Skeletal muscle satellite cell (primary cell): Measurements from ENCODE around the gene UPK1A.

ENCODE experiments used
- H3K27me3 ChIP-seq: 2 replicates; pipeline ENCODE4 v1.7.0; 2013; ENCODE audit warnings: low read length; ENCODE audit not compliant: control insufficient read depth, insufficient read depth
- H3K36me3 ChIP-seq: 2 replicates; pipeline ENCODE4 v1.7.0; 2013; ENCODE audit warnings: mild to moderate bottlenecking, control low read depth, low read length; ENCODE audit not compliant: insufficient read depth
- H3K4me1 ChIP-seq: 2 replicates; pipeline ENCODE4 v1.7.0; 2013; ENCODE audit warnings: low read length; ENCODE audit not compliant: control insufficient read depth, insufficient read depth
- H3K4me2 ChIP-seq: 2 replicates; pipeline ENCODE4 v1.7.0; 2013; ENCODE audit warnings: mild to moderate bottlenecking, low read length
- H3K4me3 ChIP-seq: 2 replicates; pipeline ENCODE4 v1.7.0; 2013; ENCODE audit warnings: low read length
- H3K9ac ChIP-seq: 2 replicates; pipeline ENCODE4 v1.7.0; 2013; ENCODE audit warnings: mild to moderate bottlenecking, low read depth, low read length, moderate library complexity
- H3K9me3 ChIP-seq: replicated peaks from 2 replicates; pipeline ENCODE4 v1.7.0; 2013; ENCODE audit warnings: mild to moderate bottlenecking, control low read depth, low read length

The UPK1A gene

DNA sequence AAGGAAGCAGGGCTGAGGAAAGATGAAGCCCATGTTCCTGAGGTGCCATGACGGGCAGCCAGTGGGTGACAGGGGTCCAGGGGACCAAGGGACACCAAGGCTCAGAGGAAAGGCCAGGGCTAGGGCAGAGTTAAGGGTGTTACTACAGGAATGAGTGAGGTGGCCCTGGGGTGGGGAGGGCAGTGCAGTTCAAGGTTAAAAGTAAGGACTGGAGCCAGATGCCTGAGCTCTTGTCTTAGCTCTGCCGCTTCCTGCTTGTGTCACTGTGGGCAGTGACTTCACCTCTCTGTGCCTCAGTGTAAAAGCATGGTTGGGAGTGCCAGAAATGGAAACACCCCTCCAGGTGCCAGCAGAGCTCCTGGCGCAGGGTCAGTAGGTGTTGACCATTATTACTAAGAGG, 29.7 kb upstream of the UPK1A start:
- no peak overlapping the region for H3K9ac ChIP-seq

DNA sequence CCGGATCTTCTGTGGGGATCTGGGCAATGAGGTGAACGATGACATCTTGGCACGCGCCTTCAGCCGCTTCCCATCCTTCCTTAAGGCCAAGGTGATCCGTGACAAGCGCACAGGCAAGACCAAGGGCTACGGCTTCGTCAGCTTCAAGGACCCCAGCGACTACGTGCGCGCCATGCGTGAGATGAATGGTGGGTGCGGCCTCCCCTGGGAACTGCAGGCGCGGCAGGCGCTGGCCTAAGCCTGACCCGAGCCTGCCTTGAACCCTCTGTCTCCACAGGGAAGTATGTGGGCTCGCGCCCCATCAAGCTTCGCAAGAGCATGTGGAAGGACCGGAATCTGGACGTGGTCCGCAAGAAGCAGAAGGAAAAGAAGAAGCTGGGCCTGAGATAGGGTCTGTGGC, 29.2 kb upstream of the UPK1A start:
- Histone ChIP-seq H3K4me2 (no peak overlapping the region), H3K36me3 (peaks cover 53% of the 10 kb centered on the region), H3K9ac (no peak overlapping the region)

More for the DNA sequence above, 29.7 kb upstream of the UPK1A start:
- H3K4me3 ChIP-seq = no peak overlapping the region
- H3K4me2 ChIP-seq = no peak overlapping the region
- H3K36me3 ChIP-seq = peaks cover 58% of the 10 kb centered on the region
- H3K9me3 ChIP-seq = no peaks in the 10 kb centered on the region
- peaks cover 3% of the 10 kb centered on the region for H3K4me1 ChIP-seq
- no peaks in the 10 kb centered on the region for H3K27me3 ChIP-seq

DNA sequence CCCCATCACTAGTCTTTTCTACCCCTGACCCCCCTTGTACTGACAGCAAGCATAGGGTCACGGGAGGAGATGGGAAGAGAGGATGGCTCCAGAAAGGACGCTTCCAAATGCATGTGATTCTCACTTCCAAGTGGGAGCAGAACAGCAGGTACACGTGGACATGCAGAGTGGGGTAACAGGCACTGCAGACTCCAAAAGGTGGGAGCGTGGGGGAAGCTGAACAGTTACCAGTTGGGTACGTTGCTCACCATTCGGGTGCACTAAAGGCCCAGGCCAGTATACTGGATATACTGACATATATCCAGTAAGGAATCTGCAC, 27.0 kb upstream of the UPK1A start:
- Histone ChIP-seq H3K4me1 (peaks cover 13% of the 10 kb centered on the region), H3K36me3 (peaks cover 32% of the 10 kb centered on the region), H3K4me2 (no peak overlapping the region), H3K9ac (no peak overlapping the region), H3K27me3 (no peaks in the 10 kb centered on the region), H3K9me3 (no peaks in the 10 kb centered on the region), H3K4me3 (no peak overlapping the region)

More for the DNA sequence above, 29.2 kb upstream of the UPK1A start:
- Histone ChIP-seq H3K4me3 (no peak overlapping the region), H3K4me1 (peaks cover 3% of the 10 kb centered on the region), H3K9me3 (no peaks in the 10 kb centered on the region), H3K27me3 (no peaks in the 10 kb centered on the region)

- H3K4me2 ChIP-seq = no peak overlapping the region
- H3K9me3 ChIP-seq = no peaks in the 10 kb centered on the region
- peaks cover 31% of the 10 kb centered on the region for H3K36me3 ChIP-seq
- peaks cover 15% of the 10 kb centered on the region for H3K4me1 ChIP-seq
- no peak overlapping the region for H3K4me3 ChIP-seq
- H3K27me3 ChIP-seq = no peaks in the 10 kb centered on the region
- H3K9ac ChIP-seq = no peak overlapping the region
Measured at GRCh38 chr19:35639863-35640262, 26.5 kb upstream of the UPK1A start.

DNA sequence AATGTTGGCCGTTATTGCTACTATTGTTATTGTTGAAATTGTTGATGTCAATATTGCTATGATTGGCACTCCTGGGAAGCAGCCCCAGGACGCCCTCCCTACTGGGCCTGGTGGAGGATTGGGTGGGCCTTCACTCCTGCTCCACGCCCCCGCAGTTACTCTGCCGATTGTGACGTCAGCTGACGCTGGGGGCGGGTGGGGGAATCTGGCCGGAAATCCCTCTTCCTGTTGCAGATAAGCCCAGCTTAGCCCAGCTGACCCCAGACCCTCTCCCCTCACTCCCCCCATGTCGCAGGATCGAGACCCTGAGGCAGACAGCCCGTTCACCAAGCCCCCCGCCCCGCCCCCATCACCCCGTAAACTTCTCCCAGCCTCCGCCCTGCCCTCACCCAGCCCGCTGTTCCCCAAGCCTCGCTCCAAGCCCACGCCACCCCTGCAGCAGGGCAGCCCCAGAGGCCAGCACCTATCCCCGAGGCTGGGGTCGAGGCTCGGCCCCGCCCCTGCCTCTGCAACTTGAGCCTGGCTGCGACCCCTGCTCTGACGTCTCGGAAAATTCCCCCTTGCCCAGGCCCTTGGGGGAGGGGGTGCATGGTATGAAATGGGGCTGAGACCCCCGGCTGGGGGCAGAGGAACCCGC, 24.7 kb upstream of the UPK1A start, which contains the start of gene ETV2:
Gene ETV2 (plus strand): TSS at position 231 of the 637 bp plus-strand sequence. CDS start 716 bp downstream, outside the sequence.
- no peak within 1 kb of the TSS for H3K9ac ChIP-seq
- H3K4me1 ChIP-seq = peaks cover 19% of the 10 kb centered on the region
- no peaks in the 10 kb centered on the region for H3K27me3 ChIP-seq
- H3K4me2 ChIP-seq = no peak within 1 kb of the TSS
- no peaks in the 10 kb centered on the region for H3K9me3 ChIP-seq
- H3K4me3 ChIP-seq = no peak within 1 kb of the TSS
- peaks cover 17% of the 10 kb centered on the region for H3K36me3 ChIP-seq

DNA sequence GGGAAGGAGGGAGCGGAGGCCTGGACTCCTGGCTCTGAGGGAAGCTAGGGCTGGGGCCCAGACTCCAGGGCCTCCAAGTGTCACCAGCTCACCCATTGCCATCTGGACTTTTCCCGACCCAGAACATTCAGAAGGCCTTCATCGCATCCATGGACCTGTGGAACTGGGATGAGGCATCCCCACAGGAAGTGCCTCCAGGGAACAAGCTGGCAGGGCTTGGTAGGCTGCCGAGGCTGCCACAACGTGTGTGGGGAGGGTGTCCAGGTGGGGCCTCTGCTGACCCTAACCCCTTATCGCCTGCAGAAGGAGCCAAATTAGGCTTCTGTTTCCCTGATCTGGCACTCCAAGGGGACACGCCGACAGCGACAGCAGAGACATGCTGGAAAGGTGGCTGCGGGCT, 24.0 kb upstream of the UPK1A start:
- no peaks in the 10 kb centered on the region for H3K27me3 ChIP-seq
- H3K36me3 ChIP-seq = peaks cover 11% of the 10 kb centered on the region
- H3K4me2 ChIP-seq = no peak overlapping the region
- H3K9me3 ChIP-seq = no peaks in the 10 kb centered on the region
- H3K4me1 ChIP-seq = peaks cover 19% of the 10 kb centered on the region
- no peak overlapping the region for H3K4me3 ChIP-seq
- no peak overlapping the region for H3K9ac ChIP-seq

DNA sequence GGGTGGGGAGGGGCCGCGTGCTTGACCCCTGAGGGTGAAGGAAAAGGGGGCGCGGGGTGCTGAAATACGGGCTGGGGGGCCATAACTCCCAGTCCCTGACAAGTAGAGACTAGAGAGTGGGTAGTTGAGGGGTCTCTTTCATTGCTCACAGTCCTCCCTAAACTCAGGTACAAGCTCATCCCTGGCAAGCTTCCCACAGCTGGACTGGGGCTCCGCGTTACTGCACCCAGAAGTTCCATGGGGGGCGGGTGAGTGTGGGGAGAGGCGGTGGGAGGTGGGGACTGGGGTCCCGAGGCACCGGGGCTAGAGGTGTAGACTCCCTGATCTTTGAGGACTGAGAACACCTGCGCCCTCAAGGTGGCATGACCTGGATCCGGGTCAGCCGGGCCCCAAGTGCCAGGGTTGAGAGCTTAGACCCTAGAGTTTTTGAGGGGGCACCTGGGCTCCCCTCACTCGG, 23.5 kb upstream of the UPK1A start:
- Histone ChIP-seq H3K4me1 (peaks cover 19% of the 10 kb centered on the region), H3K36me3 (peaks cover 6% of the 10 kb centered on the region), H3K9ac (peak overlapping the region; percentile 61), H3K27me3 (no peaks in the 10 kb centered on the region), H3K4me2 (peak overlapping the region; percentile 89), H3K9me3 (no peaks in the 10 kb centered on the region), H3K4me3 (peak overlapping the region; percentile 73)

DNA sequence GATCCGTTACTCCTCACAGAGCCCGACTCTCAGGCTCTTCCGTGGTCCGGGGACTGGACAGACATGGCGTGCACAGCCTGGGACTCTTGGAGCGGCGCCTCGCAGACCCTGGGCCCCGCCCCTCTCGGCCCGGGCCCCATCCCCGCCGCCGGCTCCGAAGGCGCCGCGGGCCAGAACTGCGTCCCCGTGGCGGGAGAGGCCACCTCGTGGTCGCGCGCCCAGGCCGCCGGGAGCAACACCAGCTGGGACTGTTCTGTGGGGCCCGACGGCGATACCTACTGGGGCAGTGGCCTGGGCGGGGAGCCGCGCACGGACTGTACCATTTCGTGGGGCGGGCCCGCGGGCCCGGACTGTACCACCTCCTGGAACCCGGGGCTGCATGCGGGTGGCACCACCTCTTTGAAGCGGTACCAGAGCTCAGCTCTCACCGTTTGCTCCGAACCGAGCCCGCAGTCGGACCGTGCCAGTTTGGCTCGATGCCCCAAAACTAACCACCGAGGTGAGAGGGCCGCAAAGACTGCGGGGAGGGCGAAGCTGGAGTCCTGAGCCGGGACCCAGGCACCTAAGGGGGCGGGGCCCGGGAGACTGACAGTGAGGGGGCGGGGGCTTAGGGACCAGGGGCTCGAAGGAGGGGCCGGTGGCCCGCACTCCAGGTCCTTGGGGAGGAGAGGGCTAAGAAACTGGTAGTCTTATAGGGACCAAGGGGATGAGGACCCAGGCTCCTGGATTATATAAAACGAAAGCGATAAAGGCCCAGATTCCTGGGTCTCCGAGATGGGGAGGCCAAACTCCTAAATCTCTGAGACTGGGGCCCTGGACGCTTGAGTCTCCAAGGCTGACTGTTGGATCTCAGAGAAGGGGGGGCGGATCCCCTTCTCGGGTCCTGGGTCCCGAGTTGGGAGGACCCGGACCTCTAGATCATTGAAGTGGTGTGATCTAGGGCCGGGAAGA, 22.8 kb upstream of the UPK1A start:
- peak overlapping the region; percentile 73 for H3K4me3 ChIP-seq
- no peaks in the 10 kb centered on the region for H3K36me3 ChIP-seq
- H3K9me3 ChIP-seq = no peaks in the 10 kb centered on the region
- peak overlapping the region; percentile 89 for H3K4me2 ChIP-seq
- H3K4me1 ChIP-seq = peaks cover 19% of the 10 kb centered on the region
- H3K9ac ChIP-seq = peak overlapping the region; percentile 61
- H3K27me3 ChIP-seq = no peaks in the 10 kb centered on the region

DNA sequence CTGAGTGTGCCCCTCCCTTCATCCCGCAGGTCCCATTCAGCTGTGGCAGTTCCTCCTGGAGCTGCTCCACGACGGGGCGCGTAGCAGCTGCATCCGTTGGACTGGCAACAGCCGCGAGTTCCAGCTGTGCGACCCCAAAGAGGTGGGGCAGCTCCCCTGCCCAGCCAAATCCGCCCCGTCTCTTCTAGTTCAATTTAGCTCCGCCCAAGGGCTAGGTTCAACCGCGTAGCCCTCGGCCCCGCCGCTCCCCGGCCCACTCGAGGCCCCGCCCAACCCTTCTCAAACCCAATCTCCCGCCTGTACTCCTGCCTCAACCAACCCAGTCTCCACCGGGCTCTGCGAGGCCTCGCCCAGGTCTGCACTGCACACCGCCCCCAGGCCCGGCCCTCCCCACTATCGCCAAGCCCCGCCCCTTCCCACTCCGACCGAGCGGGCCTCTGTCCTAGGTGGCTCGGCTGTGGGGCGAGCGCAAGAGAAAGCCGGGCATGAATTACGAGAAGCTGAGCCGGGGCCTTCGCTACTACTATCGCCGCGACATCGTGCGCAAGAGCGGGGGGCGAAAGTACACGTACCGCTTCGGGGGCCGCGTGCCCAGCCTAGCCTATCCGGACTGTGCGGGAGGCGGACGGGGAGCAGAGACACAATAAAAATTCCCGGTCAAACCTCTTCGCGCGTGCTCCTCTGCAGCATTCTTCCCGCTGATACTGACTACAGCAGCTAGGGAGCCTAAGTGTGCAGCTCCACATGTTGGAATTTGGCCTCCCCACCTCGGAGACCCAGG, 21.9 kb upstream of the UPK1A start:
- peak overlapping the region; percentile 62 for H3K9ac ChIP-seq
- H3K4me2 ChIP-seq = peak overlapping the region; percentile 89
- H3K4me3 ChIP-seq = peak overlapping the region; percentile 73
- H3K4me1 ChIP-seq = peaks cover 24% of the 10 kb centered on the region
- no peaks in the 10 kb centered on the region for H3K9me3 ChIP-seq
- H3K36me3 ChIP-seq = no peaks in the 10 kb centered on the region
- no peaks in the 10 kb centered on the region for H3K27me3 ChIP-seq

GRCh38 chr19:35644987-35645679, 21.2 kb upstream of the UPK1A start:
- peak overlapping the region; percentile 62 for H3K9ac ChIP-seq
- H3K27me3 ChIP-seq = no peaks in the 10 kb centered on the region
- H3K4me2 ChIP-seq = peak overlapping the region; percentile 89
- peaks cover 24% of the 10 kb centered on the region for H3K4me1 ChIP-seq
- no peaks in the 10 kb centered on the region for H3K9me3 ChIP-seq
- no peaks in the 10 kb centered on the region for H3K36me3 ChIP-seq
- peak overlapping the region; percentile 73 for H3K4me3 ChIP-seq
